ENCODE measurements around the gene TBC1D13. TPM values are rescaled to one million over a fixed set of nuclear protein-coding genes. Genes with fewer than 3 reads are reported as not detected.

Gene TBC1D13
- total and polyA plus RNA-seq, 2 of the 13 experiments (the other 11 are each of a cell fraction or from before 2014, with no cell fraction given) = 17.9 to 19.7 TPM

DNA sequence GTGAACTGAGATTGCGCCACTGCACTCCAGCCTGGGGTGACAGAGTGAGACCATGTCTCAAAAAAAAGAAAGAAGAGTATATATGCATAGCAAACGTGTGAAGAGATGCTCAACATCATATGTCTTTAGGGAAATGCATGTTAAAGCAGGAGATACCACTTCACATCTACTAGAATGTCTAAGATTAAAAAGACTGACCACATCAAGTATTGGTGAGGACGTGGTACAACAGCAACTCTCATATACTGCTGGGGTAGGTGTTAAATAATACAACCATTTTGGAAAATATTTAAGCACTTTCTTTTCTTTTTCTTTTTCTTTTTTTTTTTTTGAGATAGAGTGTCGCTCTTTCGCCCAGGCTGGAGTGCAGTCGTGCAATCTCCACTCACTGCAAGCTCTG, 1.6 kb upstream of the TBC1D13 start:
- no peak overlapping the region for H3K4me2 ChIP-seq (ENCODE audit: low read depth, low read length)
- H2AFZ ChIP-seq (ENCODE audit: low read length) = no peak overlapping the region
- 72% methylated on average over 6 of the region's 6 CpGs for WGBS (ENCODE audit: low lambda C conversion rate)
- H4K20me1 ChIP-seq (ENCODE audit: insufficient read depth, low read length) = no peaks in the 10 kb centered on the region
- H3K27ac ChIP-seq (ENCODE audit: extremely low read length, insufficient read depth, low read length) = no peak overlapping the region
- FAIRE-seq = no peak
- ATAC-seq = no peak
- H3K4me3 ChIP-seq (replicated peaks in 1 of 3; ENCODE audit: insufficient read depth in 1 of 3, low read depth in 2 of 3, low read length in 3 of 3) = no peak overlapping the region
- CTCF ChIA-PET (ENCODE audit: low intra/inter-chr PET ratio, low total read pairs) = no interaction called here
- no peak for TF ChIP-seq NCOR1 (IDR thresholded peaks at IDR 0.05; ENCODE audit: borderline replicate concordance, low read length)
- TF ChIP-seq ZSCAN31 (CRISPR knock-in tag; IDR thresholded peaks at IDR 0.05; ENCODE audit: low read depth) = no peak
- no peak for TF ChIP-seq ZNF431 (CRISPR knock-in tag; IDR thresholded peaks at IDR 0.05; ENCODE audit: borderline replicate concordance, low read depth)
- no peak for TF ChIP-seq XRCC5 (optimal IDR thresholded peaks at IDR 0.05; ENCODE audit: low read length)
- TF ChIP-seq HMGA1 (CRISPR knock-in tag; conservative IDR thresholded peaks at IDR 0.05) = no peak
- TF ChIP-seq TBX3 (IDR thresholded peaks at IDR 0.05; ENCODE audit: borderline replicate concordance) = no peak
- TF ChIP-seq, protein P1, sequence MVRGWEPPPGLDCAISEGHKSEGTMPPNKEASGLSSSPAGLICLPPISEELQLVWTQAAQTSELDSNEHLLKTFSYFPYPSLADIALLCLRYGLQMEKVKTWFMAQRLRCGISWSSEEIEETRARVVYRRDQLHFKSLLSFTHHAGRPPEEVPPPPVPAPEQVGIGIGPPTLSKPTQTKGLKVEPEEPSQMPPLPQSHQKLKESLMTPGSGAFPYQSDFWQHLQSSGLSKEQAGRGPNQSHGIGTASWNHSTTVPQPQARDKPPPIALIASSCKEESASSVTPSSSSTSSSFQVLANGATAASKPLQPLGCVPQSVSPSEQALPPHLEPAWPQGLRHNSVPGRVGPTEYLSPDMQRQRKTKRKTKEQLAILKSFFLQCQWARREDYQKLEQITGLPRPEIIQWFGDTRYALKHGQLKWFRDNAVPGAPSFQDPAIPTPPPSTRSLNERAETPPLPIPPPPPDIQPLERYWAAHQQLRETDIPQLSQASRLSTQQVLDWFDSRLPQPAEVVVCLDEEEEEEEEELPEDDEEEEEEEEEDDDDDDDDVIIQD (CRISPR knock-in tag; IDR thresholded peaks at IDR 0.05; ENCODE audit: low read depth) = no peak
- intact Hi-C loops (cut with micrococcal nuclease; ENCODE audit: unreplicated experiment) = no loop called here
- H3K9me3 ChIP-seq (ENCODE audit: low read length) = peaks cover 16% of the 10 kb centered on the region
- POLR2A ChIA-PET = interaction anchor here (1.5 kb wide), 1 partner anchor 14 kb away, joined by 3 read pairs; the partner anchor contains the start of gene ZER1
- in situ Hi-C loops (cut with HindIII; ENCODE audit: extremely low pct_ligation_motif_present, low pct_unique_long_range_greater_than_20kb) = no loop called here
- no peaks in the 10 kb centered on the region; a peak in 1 of 5 replicates for H3K27me3 ChIP-seq (ENCODE audit: control insufficient read depth in 1 of 2, insufficient read depth in 2 of 2, low read length in 2 of 2)
- no peak overlapping the region for H3K9ac ChIP-seq (ENCODE audit: insufficient read depth, low read depth, low read length)
- no peak for DNase-seq (ENCODE audit: low spot score)
- BruUV-seq (replicated peaks) = no TSS peak
- H3K4me1 ChIP-seq (ENCODE audit: insufficient read depth, low read length) = peaks cover 26% of the 10 kb centered on the region
- no peaks in the 10 kb centered on the region for H3K79me2 ChIP-seq (ENCODE audit: insufficient read depth, low read length)
- no peaks in the 10 kb centered on the region; a peak in 1 of 5 replicates for H3K36me3 ChIP-seq (replicated peaks in 1 of 2; ENCODE audit: control insufficient read depth in 1 of 2, insufficient read depth in 2 of 2, low read length in 2 of 2)
